ENCODE measurements around the gene LMO1.

The LMO1 gene

DNA sequence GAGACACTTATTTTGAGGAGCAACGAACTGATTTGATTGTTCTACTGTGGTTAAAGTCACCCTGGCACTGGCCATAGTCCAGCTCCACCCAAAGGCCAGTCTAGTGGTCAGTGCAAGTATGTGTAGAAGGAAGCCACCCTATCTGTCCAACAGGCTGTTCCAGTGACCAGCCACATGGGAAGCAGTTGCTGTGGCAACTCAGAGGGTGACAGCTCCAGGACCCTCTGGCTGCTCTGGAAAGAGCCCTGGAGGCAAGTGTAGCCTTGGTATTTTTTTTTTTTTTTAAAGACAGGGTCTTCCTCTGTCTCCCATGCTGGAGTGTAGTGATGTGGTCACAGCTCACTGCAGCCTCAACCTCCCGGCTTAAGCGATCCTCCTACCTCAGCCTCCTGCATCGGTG lies 27.8 kb downstream of the LMO1 start:
- DNase-seq (ENCODE audit: extremely low read depth, insufficient read length): no peak
- Histone ChIP-seq H3K4me3 (replicated peaks; ENCODE audit: low read depth, low read length) (no peak overlapping the region), H3K27me3 (replicated peaks; ENCODE audit: control insufficient read depth, insufficient read depth, low read length) (no peaks in the 10 kb centered on the region; the same call in 1 of the 2 replicates), H3K36me3 (ENCODE audit: control insufficient read depth, insufficient read depth, low read length) (no peaks in the 10 kb centered on the region)
- TF ChIP-seq, protein P1, sequence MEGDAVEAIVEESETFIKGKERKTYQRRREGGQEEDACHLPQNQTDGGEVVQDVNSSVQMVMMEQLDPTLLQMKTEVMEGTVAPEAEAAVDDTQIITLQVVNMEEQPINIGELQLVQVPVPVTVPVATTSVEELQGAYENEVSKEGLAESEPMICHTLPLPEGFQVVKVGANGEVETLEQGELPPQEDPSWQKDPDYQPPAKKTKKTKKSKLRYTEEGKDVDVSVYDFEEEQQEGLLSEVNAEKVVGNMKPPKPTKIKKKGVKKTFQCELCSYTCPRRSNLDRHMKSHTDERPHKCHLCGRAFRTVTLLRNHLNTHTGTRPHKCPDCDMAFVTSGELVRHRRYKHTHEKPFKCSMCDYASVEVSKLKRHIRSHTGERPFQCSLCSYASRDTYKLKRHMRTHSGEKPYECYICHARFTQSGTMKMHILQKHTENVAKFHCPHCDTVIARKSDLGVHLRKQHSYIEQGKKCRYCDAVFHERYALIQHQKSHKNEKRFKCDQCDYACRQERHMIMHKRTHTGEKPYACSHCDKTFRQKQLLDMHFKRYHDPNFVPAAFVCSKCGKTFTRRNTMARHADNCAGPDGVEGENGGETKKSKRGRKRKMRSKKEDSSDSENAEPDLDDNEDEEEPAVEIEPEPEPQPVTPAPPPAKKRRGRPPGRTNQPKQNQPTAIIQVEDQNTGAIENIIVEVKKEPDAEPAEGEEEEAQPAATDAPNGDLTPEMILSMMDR (IDR thresholded peaks at IDR 0.05; ENCODE audit: insufficient read depth, low read length, poor library complexity, severe bottlenecking): no peak

DNA sequence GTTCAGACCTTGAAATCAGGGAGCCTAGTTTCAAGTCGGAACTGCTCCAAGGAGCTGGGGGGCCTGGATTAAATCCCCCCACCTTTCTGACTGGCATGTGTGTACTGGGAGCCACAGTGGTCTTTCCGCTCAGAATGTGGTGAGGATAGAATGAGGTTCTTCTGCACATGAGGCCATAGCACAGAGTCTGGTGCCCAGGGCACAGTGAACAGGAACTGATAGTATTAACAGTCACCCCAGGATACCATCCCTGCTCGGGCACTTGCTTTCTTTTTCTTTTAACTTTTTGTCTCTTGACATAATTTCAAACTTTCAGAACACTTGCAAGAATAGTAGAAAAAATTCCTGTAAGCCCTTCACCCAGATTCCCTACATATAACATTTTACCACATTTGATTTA lies 28.8 kb downstream of the LMO1 start:
- Histone ChIP-seq H3K4me3 (replicated peaks; ENCODE audit: low read depth, low read length) (no peak overlapping the region), H3K36me3 (ENCODE audit: control insufficient read depth, insufficient read depth, low read length) (no peaks in the 10 kb centered on the region), H3K27me3 (replicated peaks; ENCODE audit: control insufficient read depth, insufficient read depth, low read length) (no peaks in the 10 kb centered on the region; the same call in 1 of the 2 replicates)
- TF ChIP-seq, protein P1 (IDR thresholded peaks at IDR 0.05; ENCODE audit: insufficient read depth, low read length, poor library complexity, severe bottlenecking): no peak
- no peak for DNase-seq (ENCODE audit: extremely low read depth, insufficient read length)

DNA sequence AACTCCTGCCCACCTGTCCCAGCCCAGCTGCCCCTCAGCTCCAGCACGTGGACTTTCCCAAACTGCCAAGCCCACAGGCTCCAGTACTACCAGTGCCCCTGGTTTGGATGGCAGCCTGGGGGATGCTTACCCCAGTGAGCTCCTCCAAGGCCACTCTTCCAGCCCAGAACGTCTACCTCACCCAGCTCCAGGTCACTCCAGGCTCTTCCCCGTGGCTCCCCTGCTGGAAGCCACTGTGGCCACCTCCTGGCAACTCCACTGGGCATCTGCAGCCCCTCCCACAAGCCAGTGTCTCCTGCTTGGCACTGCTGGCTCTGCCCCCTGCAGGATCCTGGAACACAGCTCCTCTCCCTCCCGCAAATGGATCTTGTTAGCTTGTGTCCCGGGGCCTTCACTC lies 29.3 kb downstream of the LMO1 start:
- Histone ChIP-seq H3K36me3 (ENCODE audit: control insufficient read depth, insufficient read depth, low read length) (no peaks in the 10 kb centered on the region), H3K27me3 (replicated peaks; ENCODE audit: control insufficient read depth, insufficient read depth, low read length) (no peaks in the 10 kb centered on the region; the same call in 1 of the 2 replicates), H3K4me3 (replicated peaks; ENCODE audit: low read depth, low read length) (no peak overlapping the region)
- DNase-seq (ENCODE audit: extremely low read depth, insufficient read length): no peak
- TF ChIP-seq, protein P1 (IDR thresholded peaks at IDR 0.05; ENCODE audit: insufficient read depth, low read length, poor library complexity, severe bottlenecking): no peak

DNA sequence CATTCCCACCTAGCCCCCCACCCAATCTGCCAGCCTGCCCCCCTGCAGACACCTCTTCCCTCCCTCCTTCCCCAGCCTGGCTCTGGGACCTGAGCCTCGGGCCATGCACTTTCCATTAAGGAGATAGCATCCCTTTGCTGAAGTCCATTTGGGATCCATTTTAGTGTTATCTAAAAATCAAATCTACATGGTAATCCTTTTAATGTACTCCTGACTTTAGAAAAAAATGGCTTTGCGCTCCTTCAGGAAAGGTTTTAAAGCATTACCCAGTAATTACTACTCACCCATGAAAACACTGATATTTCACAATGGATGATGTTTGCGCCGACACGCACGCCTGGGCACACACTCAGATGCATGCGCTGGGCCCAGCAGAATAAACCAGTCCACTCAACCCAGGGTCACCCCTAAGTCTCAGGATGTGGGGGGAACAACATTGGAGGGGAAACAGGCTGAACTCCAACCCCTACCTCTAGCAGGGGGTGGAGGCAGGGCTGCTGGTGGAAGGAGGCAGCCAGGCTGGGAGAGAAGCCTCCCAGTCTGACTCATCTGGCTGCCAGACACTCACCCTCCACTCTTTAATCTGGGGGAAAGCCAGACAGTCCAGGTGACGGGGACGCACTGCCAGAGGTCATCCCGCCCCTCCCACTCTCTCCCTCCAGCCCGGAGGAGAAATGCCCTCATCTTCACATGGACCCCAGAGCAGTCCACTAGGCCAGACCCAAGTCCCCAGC lies 29.8 kb downstream of the LMO1 start:
- no peak for DNase-seq (ENCODE audit: extremely low read depth, insufficient read length)
- TF ChIP-seq, protein P1 (IDR thresholded peaks at IDR 0.05; ENCODE audit: insufficient read depth, low read length, poor library complexity, severe bottlenecking): no peak
- no peaks in the 10 kb centered on the region; the same call in 1 of the 2 replicates for H3K27me3 ChIP-seq (replicated peaks; ENCODE audit: control insufficient read depth, insufficient read depth, low read length)
- H3K4me3 ChIP-seq (replicated peaks; ENCODE audit: low read depth, low read length): no peak overlapping the region
- H3K36me3 ChIP-seq (ENCODE audit: control insufficient read depth, insufficient read depth, low read length): no peaks in the 10 kb centered on the region

DNA sequence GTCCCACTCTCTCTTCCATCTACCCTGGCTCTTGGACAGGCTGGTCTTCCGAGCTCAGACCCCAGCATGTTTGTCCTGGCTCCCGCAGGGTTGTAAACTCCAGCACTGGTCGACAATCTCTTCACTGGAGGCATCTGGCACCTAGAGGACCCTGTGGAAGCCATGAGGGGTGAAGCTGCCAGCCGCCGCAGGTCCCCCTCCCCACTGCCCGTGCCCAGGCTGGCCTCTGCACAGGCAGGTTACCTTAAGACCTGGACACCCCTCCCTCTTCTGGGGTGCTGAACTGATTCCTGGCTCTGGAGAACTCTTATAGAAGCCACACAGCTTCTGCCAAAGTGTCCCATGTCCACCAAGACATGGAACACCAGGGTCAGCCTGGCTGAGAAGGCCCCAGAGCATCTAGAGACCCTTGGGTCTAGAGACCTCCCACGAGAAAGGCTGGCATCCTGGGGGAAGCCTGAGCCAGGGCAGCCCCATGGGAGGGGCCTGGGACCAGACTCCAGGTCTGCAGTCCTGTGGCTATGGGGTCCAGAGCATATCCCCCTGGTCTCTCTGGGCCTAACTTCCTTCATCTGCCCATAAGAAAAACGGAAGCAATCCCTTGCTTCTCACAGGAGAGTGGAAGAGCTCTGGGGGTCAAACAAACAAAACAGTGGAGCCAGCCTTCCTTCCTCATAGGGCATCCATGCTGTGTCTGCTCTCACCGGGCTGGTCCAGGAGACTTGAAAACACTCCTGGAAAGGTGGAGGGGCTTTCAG lies 30.6 kb downstream of the LMO1 start:
- DNase-seq (ENCODE audit: extremely low read depth, insufficient read length): no peak
- Histone ChIP-seq H3K36me3 (ENCODE audit: control insufficient read depth, insufficient read depth, low read length) (no peaks in the 10 kb centered on the region), H3K27me3 (replicated peaks; ENCODE audit: control insufficient read depth, insufficient read depth, low read length) (no peaks in the 10 kb centered on the region; the same call in 1 of the 2 replicates), H3K4me3 (replicated peaks; ENCODE audit: low read depth, low read length) (no peak overlapping the region)
- TF ChIP-seq, protein P1 (IDR thresholded peaks at IDR 0.05; ENCODE audit: insufficient read depth, low read length, poor library complexity, severe bottlenecking): no peak
